Stimulated activated CD4-positive, alpha-beta T cell treated with anti-CD3 and anti-CD28 coated beads, Interleukin-4, amount 100 ng/mL, for 1 hour (primary cell): ENCODE measurements around the gene SP110.
"Not testable (repeated sequence)": the region's sequence is repeated elsewhere in the genome, so short reads cannot be mapped to it uniquely, and the experiment has no call there.

Source experiments
- DNase-seq: peaks from one replicate; pipeline ENCODE4 v3.0.0-alpha.2; 2020

SP110 gene

DNA sequence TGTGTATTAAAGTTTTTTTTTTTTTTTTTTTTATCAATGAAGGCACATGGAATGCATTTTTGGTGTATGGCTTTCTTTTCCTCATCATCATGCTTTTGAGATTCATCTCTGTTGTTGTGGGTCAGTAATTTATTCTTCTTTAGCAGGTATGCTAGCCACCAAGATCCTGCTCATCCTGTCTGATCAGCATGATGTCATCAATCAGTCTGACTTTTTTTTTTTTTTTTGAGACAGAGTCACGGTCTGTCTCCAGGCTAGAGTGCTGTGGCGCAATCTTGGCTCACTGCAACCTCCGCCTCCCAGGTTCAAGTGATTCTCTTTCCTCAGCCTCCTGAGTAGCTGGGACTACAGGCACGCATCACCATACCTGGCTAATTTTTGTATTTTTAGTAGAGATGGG is 3.0 kb upstream of the SP110 start:
- not testable (repeated sequence) for DNase-seq

DNA sequence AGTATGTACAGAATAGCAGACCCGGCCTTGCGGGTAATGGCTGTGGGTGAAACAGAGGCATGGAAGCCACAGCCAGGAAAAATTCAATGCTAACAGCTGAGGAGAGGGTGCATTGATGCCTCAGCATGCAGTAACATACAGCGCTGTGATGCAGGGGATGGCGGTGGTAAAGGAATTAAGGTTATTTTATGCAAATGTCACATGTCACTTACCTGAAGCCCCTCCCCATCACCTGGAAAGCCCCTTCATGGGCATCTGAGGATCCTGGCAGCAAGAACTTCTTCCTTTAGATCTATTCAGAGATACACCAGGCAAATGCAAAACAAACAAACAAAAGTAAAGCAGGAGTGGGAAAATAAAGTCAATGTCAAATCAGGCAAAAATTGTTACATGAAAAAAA is 1.7 kb upstream of the SP110 start:
- no peak for DNase-seq

DNA sequence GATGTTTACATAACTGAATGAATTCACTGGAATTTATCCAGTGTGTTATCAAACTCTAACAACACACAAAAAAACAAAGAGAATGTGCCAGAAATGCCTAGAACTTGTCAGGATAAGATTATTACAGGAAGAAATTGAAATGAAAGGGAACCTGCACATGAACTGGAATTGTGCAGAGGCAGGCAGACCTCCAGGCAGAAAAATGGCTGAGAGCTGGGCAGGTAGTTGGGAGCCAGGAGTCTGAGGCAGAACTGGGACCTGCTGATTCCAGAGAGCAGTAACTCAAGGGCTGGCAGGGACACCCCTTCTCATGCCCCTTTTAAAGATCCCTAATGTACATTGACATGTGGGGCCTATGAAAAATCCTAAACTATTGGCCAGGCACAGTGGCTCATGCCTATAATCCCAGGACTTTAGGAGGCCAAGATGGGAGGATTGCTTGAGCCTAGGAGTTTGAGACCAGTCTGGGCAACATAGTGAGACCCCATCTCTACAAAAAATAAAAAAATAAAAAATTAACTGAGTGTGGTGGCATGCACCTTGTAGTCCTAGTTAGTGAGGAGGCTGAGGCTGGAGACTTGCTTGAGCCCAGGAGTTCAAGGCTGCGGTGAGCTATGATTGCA is 674 bp upstream of the SP110 start:
- no peak for DNase-seq

DNA sequence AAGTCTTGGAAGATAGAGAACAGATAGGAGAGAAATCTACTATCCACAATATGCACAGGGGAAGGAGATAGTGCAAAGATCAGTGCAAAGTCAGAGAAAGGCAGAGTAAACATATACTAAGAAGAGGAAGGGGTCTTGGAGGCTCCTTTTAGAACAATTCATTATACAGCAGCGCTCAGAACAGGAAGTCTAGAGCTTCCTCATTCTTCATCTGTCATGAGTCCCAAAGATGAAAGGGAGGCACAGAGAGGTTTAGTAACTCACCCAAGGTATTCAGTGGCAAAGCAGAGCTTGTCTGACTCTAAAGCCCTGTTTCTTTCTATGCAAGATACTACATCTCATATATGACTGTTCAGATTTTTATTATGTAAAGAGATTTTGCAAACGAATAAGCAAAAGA is 1.4 kb downstream of the SP110 start:
- DNase-seq = no peak

- no peak for DNase-seq
Observed at GRCh38 chr2:230217424-230217823, 2.4 kb downstream of the SP110 start.

GRCh38 chr2:230216489-230216888 is 3.3 kb downstream of the SP110 start:
- DNase-seq = no peak

DNA sequence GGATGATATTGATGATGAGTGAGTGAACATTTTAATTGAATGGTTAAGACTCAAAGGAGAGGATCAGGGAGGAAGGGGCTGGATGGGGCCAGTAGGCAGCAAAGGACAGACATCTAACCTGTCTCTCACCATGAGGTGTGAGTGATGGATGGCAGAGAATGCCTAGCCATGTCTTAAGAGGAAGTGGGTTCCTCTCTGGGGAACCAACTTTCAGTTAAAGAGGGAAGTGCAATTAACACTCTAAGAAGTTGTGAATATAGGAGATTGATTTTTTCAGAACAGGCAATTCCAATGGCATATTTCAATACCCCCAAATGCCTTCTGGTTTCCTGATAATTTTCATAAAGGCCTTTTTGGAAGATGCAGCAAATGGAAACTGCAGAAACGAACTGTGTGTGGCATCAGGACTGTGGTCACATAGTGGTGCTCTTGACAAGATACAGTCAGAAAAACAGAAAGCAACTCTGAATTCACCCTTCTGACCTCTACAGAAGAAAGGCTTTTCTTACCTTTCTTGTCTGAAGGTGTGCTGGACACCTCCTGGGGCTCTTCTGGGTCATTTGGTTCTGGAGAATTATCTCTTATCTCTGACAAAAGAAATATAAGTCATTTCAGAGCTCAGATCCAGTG is 10.2 kb downstream of the SP110 start:
- DNase-seq = no peak

DNA sequence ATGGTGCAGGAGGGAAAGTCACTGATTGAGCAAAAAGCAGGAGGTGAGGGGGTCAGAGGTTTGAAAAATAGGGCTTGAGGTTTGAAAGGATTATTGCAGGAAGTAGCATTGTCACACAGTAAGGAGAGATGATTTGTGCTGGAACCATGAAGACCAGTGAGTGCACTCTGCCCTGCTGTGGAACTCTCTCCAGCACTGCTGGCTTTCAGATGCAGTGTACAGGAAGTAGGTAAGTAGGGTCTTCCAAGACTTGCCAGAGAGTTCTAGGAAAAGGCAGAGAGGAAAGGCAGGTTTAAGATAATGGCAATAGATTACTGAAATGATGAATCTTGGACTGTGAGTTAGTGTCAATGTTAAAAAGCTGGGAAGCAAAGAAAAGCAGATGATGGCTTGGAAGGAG is 11.2 kb downstream of the SP110 start:
- DNase-seq = no peak

DNA sequence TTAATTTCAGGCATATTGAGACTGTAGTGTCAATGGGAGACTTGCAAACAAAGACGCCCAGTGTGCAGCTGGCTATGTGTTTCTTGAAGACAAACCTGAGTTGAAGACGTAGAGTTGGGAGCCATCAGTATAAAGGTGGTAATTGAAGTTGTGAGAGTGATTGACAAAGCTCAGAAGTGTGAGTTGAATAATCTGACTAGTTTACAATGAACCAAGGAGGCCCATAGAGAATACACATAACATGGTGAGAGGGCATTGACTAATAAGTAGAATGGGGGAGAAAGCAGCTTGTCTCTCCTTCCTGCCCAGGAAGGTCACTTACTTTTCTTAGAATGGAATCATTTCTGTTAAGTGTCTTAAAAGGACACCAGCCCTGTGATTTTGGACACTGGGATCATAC is 14.1 kb downstream of the SP110 start:
- no peak for DNase-seq

- no peak for DNase-seq
Observed at GRCh38 chr2:230205034-230205433, 14.8 kb downstream of the SP110 start.

- no peak for DNase-seq
Observed at GRCh38 chr2:230203110-230203676, 16.6 kb downstream of the SP110 start.

- no peak for DNase-seq
Observed at GRCh38 chr2:230202430-230203109, 17.2 kb downstream of the SP110 start.

GRCh38 chr2:230184727-230185578 is 34.8 kb downstream of the SP110 start:
- DNase-seq = no peak

GRCh38 chr2:230181195-230181594 is 38.6 kb downstream of the SP110 start:
- no peak for DNase-seq

GRCh38 chr2:230179907-230180306 is 39.9 kb downstream of the SP110 start:
- DNase-seq = no peak

DNA sequence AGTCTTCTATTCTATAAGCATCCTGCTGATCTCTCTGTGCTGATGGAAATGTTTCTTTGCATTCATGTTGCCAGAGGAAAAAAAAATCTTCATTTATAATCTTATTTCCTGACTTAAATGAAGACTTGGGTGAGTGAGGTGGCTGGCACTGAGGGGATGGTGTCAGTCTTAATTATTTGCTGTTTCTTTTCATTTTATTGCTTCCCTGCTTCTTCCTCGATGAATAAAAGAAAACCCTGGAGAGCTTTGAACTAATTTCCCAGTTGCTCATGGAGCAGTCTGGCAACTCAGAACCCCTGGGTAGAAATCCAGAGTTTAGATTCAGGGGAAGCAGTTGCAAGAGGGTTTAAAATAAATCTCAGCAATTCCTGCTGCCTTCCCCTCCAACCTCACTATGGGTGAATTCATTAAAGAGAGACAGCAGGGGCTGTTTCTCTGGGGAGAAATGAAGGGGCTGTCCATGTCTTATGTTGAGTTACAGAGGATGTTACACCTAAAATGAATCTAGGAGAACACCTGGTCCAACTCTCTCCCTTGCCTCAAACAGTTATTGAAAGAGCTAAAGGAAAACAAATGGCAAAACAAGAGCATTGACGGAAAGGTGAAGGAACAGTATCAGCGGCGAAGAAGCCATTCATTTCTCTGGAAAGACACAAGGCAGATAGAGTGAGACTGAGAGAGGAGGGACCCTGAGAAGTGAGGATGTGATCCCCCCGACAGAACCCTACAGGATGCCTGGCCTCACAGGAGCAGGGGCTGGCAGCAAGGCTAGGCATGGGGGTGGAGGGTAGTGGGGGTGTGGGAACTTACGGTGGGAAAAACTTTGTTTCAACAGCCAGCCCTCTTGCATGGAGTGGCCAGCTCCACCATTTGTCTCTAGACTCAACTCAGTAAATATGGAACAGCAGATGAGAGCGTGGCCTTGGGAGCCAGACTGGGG is 41.0 kb downstream of the SP110 start:
- no peak for DNase-seq

DNA sequence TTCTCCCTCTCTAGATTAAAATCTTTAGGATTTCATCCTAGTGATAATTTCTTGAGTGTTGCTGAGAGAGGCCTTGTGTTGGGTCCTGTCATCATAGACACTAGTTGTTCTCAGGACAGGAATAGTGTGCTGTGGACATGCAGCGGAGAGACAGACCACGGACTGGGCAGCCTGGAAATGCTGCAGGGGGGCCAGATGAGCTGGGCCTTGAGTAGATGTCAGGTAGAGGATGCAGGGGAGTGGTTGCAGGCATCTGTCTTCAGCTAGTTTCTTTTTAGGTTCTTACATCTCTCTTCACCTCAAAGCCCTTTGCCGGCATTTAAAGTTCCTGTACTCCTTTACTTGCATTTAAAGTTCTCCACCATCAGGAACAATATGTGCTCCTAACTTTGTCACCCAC is 42.8 kb downstream of the SP110 start:
- DNase-seq = no peak

GRCh38 chr2:230174466-230174865 is 45.3 kb downstream of the SP110 start:
- no peak for DNase-seq

GRCh38 chr2:230172852-230173251 is 46.9 kb downstream of the SP110 start:
- DNase-seq = no peak

DNA sequence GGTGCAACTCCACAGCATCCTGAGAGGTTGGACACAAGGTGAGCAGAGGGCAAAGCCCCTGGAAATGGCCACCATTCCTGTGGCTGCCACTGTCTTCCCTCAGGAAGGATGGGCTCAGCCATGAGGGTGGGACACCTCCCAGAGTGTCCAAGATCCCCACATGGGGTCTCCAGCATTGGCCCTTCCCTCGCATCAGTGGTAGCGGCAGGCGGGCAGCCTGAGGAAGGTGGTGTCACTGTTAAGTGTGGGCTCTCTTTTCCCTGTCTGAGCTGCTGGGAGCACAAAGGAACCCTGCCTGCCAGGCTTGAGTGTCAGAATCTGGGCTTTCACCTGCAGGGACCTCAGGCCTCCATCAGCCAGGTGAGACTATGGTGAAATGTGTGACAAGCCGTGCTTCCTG is 47.6 kb downstream of the SP110 start:
- no peak for DNase-seq

DNA sequence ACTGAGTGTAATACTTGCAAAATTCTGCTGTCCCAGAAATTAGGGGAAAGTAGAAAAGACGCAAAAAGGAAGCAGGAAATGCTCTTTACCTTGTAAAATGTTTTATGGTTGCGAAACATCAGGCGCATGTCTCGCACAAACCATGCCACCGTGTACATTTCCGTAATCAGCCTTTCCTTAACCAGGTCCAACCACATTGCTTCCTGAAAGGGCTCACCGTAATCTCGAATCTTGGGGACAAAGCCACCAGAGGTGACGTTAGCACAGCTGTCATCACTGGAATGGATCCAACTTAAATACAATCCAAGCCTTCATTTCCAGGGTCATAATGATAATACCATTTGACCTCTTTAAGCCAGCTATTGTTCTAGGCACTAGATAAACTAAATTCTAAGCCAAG is 49.3 kb downstream of the SP110 start:
- DNase-seq = no peak

- no peak for DNase-seq
Observed at GRCh38 chr2:230166557-230167170, 53.1 kb downstream of the SP110 start.
